Neural crest cell (in vitro differentiated cells): ENCODE results near the gene DHX38. TPM values are rescaled to one million over a fixed set of nuclear protein-coding genes. Genes with fewer than 3 reads are reported as not detected.
A peak's percentile ranks its signal among the peaks of the same experiment; 100 is the strongest.

Experiments used
- DNase-seq: peaks from one replicate; pipeline ENCODE4 v3.0.0; 2021; ENCODE audit warnings: low read depth, mixed read lengths, low spot score
- H3K27ac Mint-ChIP-seq: one replicate; pipeline ENCODE4 v1.8.0; 2021; ENCODE audit warnings: mild to moderate bottlenecking, mixed read lengths; ENCODE audit not compliant: unreplicated experiment
- H3K27me3 Mint-ChIP-seq: 2 replicates; pipeline ENCODE4 v1.8.0; 2021; ENCODE audit warnings: low read depth, mild to moderate bottlenecking, mixed read lengths
- H3K36me3 Mint-ChIP-seq: 2 replicates; pipeline ENCODE4 v1.8.0; 2021; ENCODE audit warnings: low read depth, mild to moderate bottlenecking, mixed read lengths
- H3K4me1 Mint-ChIP-seq: 2 replicates; pipeline ENCODE4 v1.8.0; 2021; ENCODE audit warnings: mixed read lengths
- H3K4me3 Mint-ChIP-seq: one replicate; pipeline ENCODE4 v1.8.0; 2021; ENCODE audit warnings: mild to moderate bottlenecking, mixed read lengths
- H3K9me3 Mint-ChIP-seq: 2 replicates; pipeline ENCODE4 v1.8.0; 2021; ENCODE audit warnings: mixed read lengths
- CTCF ChIP-seq: fragments of 200-600 bp; sonication (generic); conservative IDR thresholded peaks from 2 replicates; pipeline ENCODE4 v1.5.0; 2021; ENCODE audit warnings: antibody characterized with exemption, mild to moderate bottlenecking
- long read RNA-seq: library from polyadenylated mRNA; unstranded; transcript quantifications from one replicate; pipeline ENCODE4 v2.0.0, GENCODE V29; 2020
- total RNA-seq: library from RNA; stranded (reverse); gene quantifications from 2 replicates; pipeline ENCODE4 v1.2.1, GENCODE V29; 2021

DHX38 gene
- total RNA-seq = 84.0 and 86.0 TPM in 2 replicates
- long read RNA-seq, full-length matches to known transcripts = 17 of 37 reads
- long read RNA-seq, partial matches to known transcripts = 15 of 37 reads
- long read RNA-seq, other reads (novel, unspliced or antisense) = 5 of 37 reads

DNA sequence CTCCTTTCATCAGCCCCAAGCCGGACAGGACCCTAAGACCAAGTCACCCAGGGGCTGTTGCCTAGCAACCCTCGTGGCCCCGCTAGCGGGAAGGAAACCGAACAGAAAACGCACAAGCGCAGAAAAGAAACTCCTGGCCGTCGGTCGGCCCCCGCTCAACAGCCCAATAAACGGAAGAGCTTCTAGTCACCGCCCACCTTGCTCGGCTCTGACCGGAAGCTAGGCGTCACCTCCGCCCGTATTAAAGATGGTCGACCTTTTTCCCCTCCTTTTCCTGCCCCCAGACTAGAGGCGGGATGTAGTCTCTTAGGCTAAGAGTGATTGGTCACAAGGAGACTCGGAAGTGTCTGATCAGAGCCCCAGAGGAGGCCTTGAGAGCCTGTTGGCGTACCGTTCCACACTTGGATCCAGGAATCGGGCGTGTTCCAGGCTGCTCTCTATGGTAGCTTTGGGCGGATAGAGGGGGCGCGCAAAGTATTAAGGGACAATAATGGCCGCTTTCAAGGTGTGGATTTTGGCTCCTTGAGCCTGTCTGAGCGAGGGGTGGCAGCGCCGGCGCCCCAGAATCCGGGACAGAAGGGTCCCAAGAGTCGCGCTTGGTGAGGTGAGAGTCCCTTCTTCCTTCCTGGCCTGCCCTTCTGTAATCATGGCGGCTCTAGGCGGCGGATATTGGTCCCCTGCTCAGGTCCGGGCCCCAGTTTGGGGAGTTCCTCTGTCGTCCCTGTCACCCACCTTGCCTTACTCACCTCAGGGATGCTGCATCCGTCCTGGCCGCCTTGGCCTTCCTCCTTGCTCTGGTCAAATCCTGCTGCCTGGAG is at the start of gene DHX38, which contains the start of gene TXNL4B:
DHX38 (plus strand) TSS at position 400 of the 818 bp plus-strand sequence. CDS start 2,311 bp downstream, outside the sequence.
TXNL4B (minus strand) TSS at position 173 of the 818 bp plus-strand sequence. CDS start 2,871 bp downstream, outside the sequence.
- H3K27me3 Mint-ChIP-seq = no peaks in the 10 kb centered on the region
- H3K27ac Mint-ChIP-seq = peak within 1 kb of the TSS; percentile 95
- H3K9me3 Mint-ChIP-seq = no peaks in the 10 kb centered on the region
- no peaks in the 10 kb centered on the region for H3K36me3 Mint-ChIP-seq
- DNase-seq = peak; percentile 84
- peaks cover 37% of the 10 kb centered on the region for H3K4me1 Mint-ChIP-seq
- no peak for TF ChIP-seq CTCF
- H3K4me3 Mint-ChIP-seq = peak within 1 kb of the TSS; percentile 96

DNA sequence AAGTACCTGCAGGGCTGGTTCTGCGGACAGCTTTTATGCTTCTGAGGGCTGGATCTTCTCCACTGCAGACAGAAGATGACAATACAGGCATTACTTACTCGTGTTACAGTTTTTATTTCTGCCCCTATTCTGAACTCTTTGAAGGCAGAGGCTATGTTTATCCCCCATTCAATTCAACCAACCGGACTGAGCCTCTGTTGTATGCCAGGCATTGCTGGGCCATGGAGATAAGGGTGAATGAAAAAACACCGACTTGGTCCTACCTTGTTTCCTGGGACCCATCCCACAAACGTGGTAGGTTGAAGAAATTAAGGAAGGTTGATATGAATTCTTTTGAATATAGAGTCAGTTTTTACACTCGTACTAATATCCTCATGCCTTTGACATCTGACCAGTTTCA is 49.4 kb upstream of the DHX38 start:
- Mint-ChIP-seq H3K9me3 (no peaks in the 10 kb centered on the region), H3K27ac (no peak overlapping the region), H3K4me1 (no peaks in the 10 kb centered on the region), H3K27me3 (no peaks in the 10 kb centered on the region), H3K4me3 (no peak overlapping the region), H3K36me3 (no peaks in the 10 kb centered on the region)
- DNase-seq = no peak
- TF ChIP-seq CTCF = no peak

DNA sequence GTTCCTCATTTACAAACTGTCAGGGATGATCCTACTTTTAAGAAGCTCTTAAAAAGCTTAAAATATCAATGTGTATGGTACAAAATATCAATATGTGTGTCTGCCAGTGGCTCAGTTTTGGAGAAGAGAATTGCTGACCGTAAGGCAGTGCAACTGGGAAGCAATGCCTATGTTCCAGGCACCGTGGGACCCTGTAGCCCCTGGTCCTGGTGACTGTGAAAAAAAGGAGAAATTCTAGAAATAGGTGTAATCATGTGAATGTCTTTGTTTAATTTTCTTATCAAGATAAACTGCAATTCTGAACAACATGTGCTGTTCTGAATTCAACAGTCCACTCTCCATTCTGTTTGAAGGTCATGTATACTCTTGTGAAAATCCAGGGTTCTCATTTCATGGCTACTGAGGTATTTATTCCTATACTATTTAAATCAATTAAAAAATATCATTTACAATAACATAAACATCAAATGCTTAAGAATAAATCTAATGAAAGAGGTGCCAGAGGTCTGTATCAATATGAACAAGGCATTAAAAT is 48.8 kb upstream of the DHX38 start:
- Mint-ChIP-seq H3K9me3 (no peaks in the 10 kb centered on the region), H3K27me3 (no peaks in the 10 kb centered on the region), H3K4me1 (no peaks in the 10 kb centered on the region), H3K4me3 (no peak overlapping the region), H3K27ac (no peak overlapping the region), H3K36me3 (peaks cover 1% of the 10 kb centered on the region)
- no peak for DNase-seq
- no peak for TF ChIP-seq CTCF

GRCh38 chr16:72049110-72049509 is 44.5 kb upstream of the DHX38 start:
- no peak for DNase-seq
- Mint-ChIP-seq H3K36me3 (peaks cover 3% of the 10 kb centered on the region), H3K27ac (no peak overlapping the region), H3K4me3 (no peak overlapping the region), H3K27me3 (peaks cover 4% of the 10 kb centered on the region), H3K4me1 (no peaks in the 10 kb centered on the region), H3K9me3 (no peaks in the 10 kb centered on the region)
- no peak for TF ChIP-seq CTCF

- Mint-ChIP-seq H3K4me3 (no peak overlapping the region), H3K9me3 (no peaks in the 10 kb centered on the region), H3K27ac (no peak overlapping the region), H3K36me3 (peaks cover 3% of the 10 kb centered on the region), H3K4me1 (no peaks in the 10 kb centered on the region), H3K27me3 (peaks cover 4% of the 10 kb centered on the region)
- no peak for DNase-seq
- TF ChIP-seq CTCF = no peak
Observed at GRCh38 chr16:72050769-72051464, 42.7 kb upstream of the DHX38 start.
